NCI-H2196 (cell line): ENCODE results near the gene FBXW8.

Source experiments
- DNase-seq: peaks from one replicate; lab custom pipeline; 2025; ENCODE audit not compliant: unreplicated experiment; lab: John Stamatoyannopoulos, UW

The FBXW8 gene

GRCh38 chr12:117020536-117021220 is 109.9 kb downstream of the FBXW8 start:
- no peak for DNase-seq

GRCh38 chr12:117022465-117022864 is 111.7 kb downstream of the FBXW8 start:
- no peak for DNase-seq

DNA sequence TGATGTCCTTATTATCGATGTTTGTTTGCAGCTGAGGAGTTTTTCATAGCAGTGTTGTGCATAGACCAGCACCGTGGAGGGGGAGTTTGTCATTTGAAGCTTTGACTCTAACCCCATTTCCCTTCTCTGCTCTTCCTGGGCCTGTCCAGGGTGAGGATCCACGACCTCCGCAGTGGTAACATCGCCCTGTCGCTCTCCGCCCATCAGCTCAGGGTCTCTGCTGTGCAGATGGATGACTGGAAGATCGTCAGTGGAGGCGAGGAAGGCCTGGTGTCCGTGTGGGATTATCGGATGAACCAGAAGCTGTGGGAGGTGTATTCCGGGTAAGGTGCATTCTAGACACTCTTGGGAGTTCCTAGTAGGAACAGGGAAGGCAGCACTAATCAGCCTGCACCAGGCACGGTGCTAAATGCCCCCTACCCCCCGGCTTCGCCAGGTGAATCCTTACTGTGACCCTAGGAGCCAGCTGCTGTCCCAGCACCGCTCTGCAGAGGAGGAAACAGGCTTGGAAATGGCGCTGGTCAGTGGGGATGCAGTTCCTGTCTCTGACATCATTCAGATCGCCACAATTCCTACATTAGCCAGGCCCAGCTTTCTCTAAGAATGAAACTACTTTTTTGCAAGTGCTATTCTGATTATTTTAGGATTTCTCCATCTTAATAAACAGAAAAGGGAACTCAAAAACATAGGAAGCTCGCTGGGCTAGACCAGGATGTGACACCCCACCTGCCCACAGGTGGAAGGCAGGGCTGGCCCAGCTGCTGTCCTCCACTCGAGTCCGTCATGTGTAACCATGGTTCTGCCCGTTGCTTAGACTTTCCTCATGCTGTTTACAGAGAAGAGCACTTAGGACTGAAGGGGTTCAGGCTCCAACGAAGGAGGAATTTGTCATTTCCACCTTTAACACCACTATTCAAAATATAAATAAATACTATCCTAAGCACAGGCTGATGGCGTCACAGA is 113.5 kb downstream of the FBXW8 start:
- DNase-seq, result no peak

DNA sequence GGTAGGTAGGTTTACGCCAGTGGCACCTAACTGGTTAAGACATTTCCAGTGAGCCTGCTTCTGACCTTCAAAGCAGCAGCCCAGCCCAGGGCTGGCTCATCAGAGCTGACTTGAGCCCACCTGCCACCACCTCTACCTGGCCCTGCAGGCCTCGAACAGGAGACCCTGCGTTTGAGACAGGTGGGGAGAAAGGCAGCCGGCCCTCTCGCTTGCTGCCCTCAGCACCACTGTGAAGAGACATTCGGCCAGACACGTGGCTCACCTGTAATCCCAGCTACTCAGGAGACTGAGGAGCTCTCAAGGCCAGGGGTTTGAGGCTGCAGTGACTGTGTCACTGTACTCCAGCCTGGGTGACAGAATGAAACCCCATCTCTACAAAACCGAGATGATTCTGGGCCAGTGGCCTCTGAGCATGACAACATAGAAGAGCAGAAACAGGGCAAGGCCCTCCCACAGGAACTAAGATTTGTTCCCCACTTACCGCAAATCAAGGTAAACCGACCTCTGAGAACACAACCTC is 114.3 kb downstream of the FBXW8 start:
- DNase-seq, result no peak

GRCh38 chr12:117025481-117026151 is 114.9 kb downstream of the FBXW8 start:
- peak; percentile 85 for DNase-seq

DNA sequence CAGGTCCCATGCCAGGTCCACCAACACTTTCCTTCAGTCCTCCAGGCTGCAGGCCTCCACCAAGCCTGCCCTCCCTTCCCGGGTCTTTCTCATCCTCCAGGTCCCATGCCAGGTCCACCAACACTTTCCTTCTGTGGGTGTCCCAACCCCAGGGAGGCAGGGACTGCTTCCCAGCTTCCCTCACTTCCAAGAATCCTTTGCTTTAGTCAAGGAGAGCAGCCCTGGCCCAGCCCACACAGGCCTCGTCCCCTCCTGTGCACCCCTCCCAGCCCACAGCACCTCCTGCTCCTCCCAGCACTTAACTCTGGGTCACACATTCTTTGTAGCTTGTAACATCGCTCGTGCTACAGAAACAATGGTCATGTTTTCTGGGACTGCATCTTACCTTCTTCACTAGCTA is 115.6 kb downstream of the FBXW8 start:
- DNase-seq, result no peak

DNA sequence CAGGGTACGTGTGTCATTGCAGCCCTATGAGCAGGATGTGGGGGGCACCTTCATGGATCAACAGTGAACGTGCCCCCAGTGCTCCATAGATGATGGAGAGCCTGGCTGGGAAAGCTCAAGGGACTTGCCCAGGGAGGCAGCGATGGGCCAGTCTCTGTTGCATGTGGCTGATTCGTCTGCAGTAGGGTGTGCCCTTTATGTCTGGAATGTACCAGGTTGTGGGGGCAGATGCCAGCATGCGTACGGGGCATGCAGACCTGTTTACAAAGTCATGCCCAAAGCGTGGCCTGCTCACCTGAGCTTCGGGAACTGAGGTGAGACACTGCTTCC is 116.1 kb downstream of the FBXW8 start:
- no peak for DNase-seq

GRCh38 chr12:117027251-117028086 is 116.7 kb downstream of the FBXW8 start:
- DNase-seq, result no peak

DNA sequence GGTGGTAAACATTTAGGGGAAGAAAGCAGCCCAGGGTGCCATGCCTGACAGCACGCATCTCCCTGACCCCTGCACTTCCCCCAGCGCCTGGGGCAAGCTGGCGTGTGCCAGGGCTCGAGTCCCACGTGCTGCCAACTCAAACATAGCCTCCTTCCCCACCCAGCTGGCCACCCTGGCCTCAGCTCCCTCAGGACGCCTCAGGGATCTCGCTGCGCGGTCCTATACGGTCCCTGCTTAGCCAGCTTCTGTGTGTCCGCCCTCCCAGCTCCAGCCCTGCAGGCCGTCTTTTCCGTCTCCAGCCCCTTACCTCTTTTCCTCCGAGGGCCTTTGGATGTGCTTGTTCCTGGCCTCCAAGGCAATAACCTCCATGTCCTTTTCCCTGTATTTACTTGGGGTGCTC is 117.5 kb downstream of the FBXW8 start:
- no peak for DNase-seq

GRCh38 chr12:117030187-117030900 is 119.6 kb downstream of the FBXW8 start:
- no peak for DNase-seq

- DNase-seq, result no peak
Measured at GRCh38 chr12:117031843-117032592, 121.3 kb downstream of the FBXW8 start.

- no peak for DNase-seq
Measured at GRCh38 chr12:117032593-117033381, 122.0 kb downstream of the FBXW8 start.

- peak; percentile 24 for DNase-seq
Measured at GRCh38 chr12:117033382-117034221, 122.9 kb downstream of the FBXW8 start.

GRCh38 chr12:117034249-117034648 is 123.5 kb downstream of the FBXW8 start:
- DNase-seq, result no peak

- DNase-seq, result no peak
Measured at GRCh38 chr12:117034701-117035151, 124.0 kb downstream of the FBXW8 start.

- no peak for DNase-seq
Measured at GRCh38 chr12:117035287-117035686, 124.5 kb downstream of the FBXW8 start.

- DNase-seq, result peak; percentile 44
Measured at GRCh38 chr12:117036046-117036445, 125.3 kb downstream of the FBXW8 start.

- no peak for DNase-seq
Measured at GRCh38 chr12:117036547-117036946, 125.8 kb downstream of the FBXW8 start.
